ENCODE data around the gene HIPK4.
"Not testable (repeated sequence)": the region's sequence is repeated elsewhere in the genome, so short reads cannot be mapped to it uniquely, and the experiment has no call there.

HIPK4 gene

GRCh38 chr19:40390084-40390742, at the start of gene HIPK4:
HIPK4 (minus strand) TSS chr19:40390181; CDS start chr19:40389902, 279 bp downstream.
- DNase-seq (ENCODE audit: low spot score): no peak

GRCh38 chr19:40438284-40438683, 48.3 kb upstream of the HIPK4 start:
- DNase-seq (ENCODE audit: low spot score): no peak

- DNase-seq (ENCODE audit: low spot score): peak; percentile 40
These were observed 43.6 kb upstream of the HIPK4 start for GRCh38 chr19:40433391-40434216.

- DNase-seq (ENCODE audit: low spot score): not testable (repeated sequence)
These were observed 42.8 kb upstream of the HIPK4 start for GRCh38 chr19:40432760-40433159.

GRCh38 chr19:40431698-40432097, 41.7 kb upstream of the HIPK4 start:
- DNase-seq (ENCODE audit: low spot score): no peak

GRCh38 chr19:40430242-40430641, 40.3 kb upstream of the HIPK4 start:
- DNase-seq (ENCODE audit: low spot score): not testable (repeated sequence)

GRCh38 chr19:40428197-40428596, 38.2 kb upstream of the HIPK4 start:
- DNase-seq (ENCODE audit: low spot score): not testable (repeated sequence)

- DNase-seq (ENCODE audit: low spot score): peak; percentile 100
These were observed 35.7 kb upstream of the HIPK4 start, which contains the start of gene SERTAD1 for GRCh38 chr19:40425450-40426287. SERTAD1 (minus strand) TSS chr19:40425992; CDS start chr19:40423546, 2,446 bp downstream.

GRCh38 chr19:40424637-40425449, 34.9 kb upstream of the HIPK4 start:
- DNase-seq (ENCODE audit: low spot score): no peak

GRCh38 chr19:40423938-40424337, 34.0 kb upstream of the HIPK4 start:
- DNase-seq (ENCODE audit: low spot score): no peak

- DNase-seq (ENCODE audit: low spot score): no peak
These were observed 33.0 kb upstream of the HIPK4 start for GRCh38 chr19:40422748-40423566.

GRCh38 chr19:40421993-40422747, 32.2 kb upstream of the HIPK4 start:
- DNase-seq (ENCODE audit: low spot score): no peak

- peak; percentile 74 for DNase-seq (ENCODE audit: low spot score)
These were observed 31.1 kb upstream of the HIPK4 start for GRCh38 chr19:40420766-40421765.

- no peak for DNase-seq (ENCODE audit: low spot score)
These were observed 30.4 kb upstream of the HIPK4 start for GRCh38 chr19:40420451-40420765.

GRCh38 chr19:40419780-40420179, 29.8 kb upstream of the HIPK4 start:
- no peak for DNase-seq (ENCODE audit: low spot score)

GRCh38 chr19:40419066-40419612, 29.2 kb upstream of the HIPK4 start:
- no peak for DNase-seq (ENCODE audit: low spot score)

- no peak for DNase-seq (ENCODE audit: low spot score)
These were observed 28.1 kb upstream of the HIPK4 start for GRCh38 chr19:40418040-40418439.

- DNase-seq (ENCODE audit: low spot score): no peak
These were observed 27.6 kb upstream of the HIPK4 start for GRCh38 chr19:40417643-40417981.

Measured in CD4-positive, alpha-beta T cell treated with Interleukin-2 at 100 ng/mL for 4 hours (primary cell).